Aorta (tissue), 5 donors: ENCODE measurements around the gene UTY. TPM values are rescaled to one million over a fixed set of nuclear protein-coding genes. Genes with fewer than 3 reads are reported as not detected.
"Not testable (repeated sequence)": the region's sequence is repeated elsewhere in the genome, so short reads cannot be mapped to it uniquely, and the experiment has no call there.

Source experiments
- ATAC-seq: fragments of 200-7000 bp; cut with Tn5 transposase; one replicate; pipeline ENCODE4 v1.9.1; 2022; ENCODE audit warnings: moderate library complexity; ENCODE audit not compliant: low FRiP score
- DNase-seq, 2 donors: peaks; one replicate each; pipeline ENCODE4 v3.0.0-alpha.2; 2020
- H3K27ac ChIP-seq, 2 donors: one replicate each; pipeline ENCODE4 v1.5.1; 2013; ENCODE audit warnings: low read length in 2 of 2, mild to moderate bottlenecking in 2 of 2, moderate library complexity in 2 of 2, control low read depth in 1 of 2, inconsistent platforms in 1 of 2, low read depth in 1 of 2
- H3K27me3 ChIP-seq, 2 donors: one replicate each; pipeline ENCODE4 v1.6.1; 2013; ENCODE audit warnings: control low read depth in 1 of 2, low read length in 1 of 2, mild to moderate bottlenecking in 1 of 2, moderate library complexity in 1 of 2; ENCODE audit not compliant: insufficient read depth in 2 of 2, control insufficient read depth in 1 of 2
- H3K36me3 ChIP-seq, 2 donors: one replicate each; pipeline ENCODE4 v1.6.1; 2013; ENCODE audit warnings: control low read depth in 1 of 2, low read length in 1 of 2, mild to moderate bottlenecking in 1 of 2; ENCODE audit not compliant: insufficient read depth in 2 of 2, control insufficient read depth in 1 of 2
- H3K4me1 ChIP-seq, 2 donors: one replicate each; pipeline ENCODE4 v1.6.1; 2013; ENCODE audit warnings: low read length in 2 of 2, control low read depth in 1 of 2, mild to moderate bottlenecking in 1 of 2, moderate library complexity in 1 of 2; ENCODE audit not compliant: insufficient read depth in 2 of 2, control insufficient read depth in 1 of 2
- H3K4me3 ChIP-seq, 2 donors: one replicate each; pipeline ENCODE4 v1.5.1; 2013; ENCODE audit warnings: low read length in 2 of 2, control low read depth in 1 of 2, mild to moderate bottlenecking in 1 of 2
- H3K9me3 ChIP-seq: one replicate; pipeline ENCODE4 v1.6.1; 2013; ENCODE audit warnings: mild to moderate bottlenecking, low read length; ENCODE audit not compliant: control insufficient read depth
- whole genome bisulfite sequencing, 2 donors: extraction: QIAGEN DNeasy Blood & Tissue Kit; methylation state at CpG; one replicate each; pipeline ENCODE4 v1.1.7; 2013; 5-methylcytosine and 5-hydroxymethylcytosine counted together
- intact Hi-C, 2 donors: fragments of 100-400 bp; cut with DNase I; formaldehyde crosslinking; loops; one replicate each; pipeline versions ENCODE4 v1.14.2 to v1.15.0; 2022
- polyA plus RNA-seq, 2 donors: library from polyadenylated mRNA; stranded (reverse); fragments of 200-250 nt; gene quantifications; one replicate each; pipeline ENCODE4 v1.2.3, GENCODE V29; 2013
- total RNA-seq, 2 donors: library from RNA; stranded (reverse); fragmentation: NEBNext Ultra II Directional; extraction: Animal tissue kit (Norgen Biotek cat#: 25700); gene quantifications; one replicate each; pipeline ENCODE4 v1.2.1, GENCODE V29; 2021
- donor health status: healthy with polysubstance abuse.
- donor health status: Bipolar disorder and iron deficiency.
- donor health status: DM: no; HTN: no; CAD: no.
- donor health status: DM: no; HTN: no; CAD: no.
- donor health status: DM: yes; HTN: yes; CAD: no.

The UTY gene
- total and polyA plus RNA-seq, 4 donors, result 2.1 TPM; not detected in 3

- no peak for DNase-seq
- ATAC-seq, result no peak
- no peak overlapping the region for H3K4me3 ChIP-seq
- WGBS, 2 donors, result 86% methylated on average over 3 of the region's 3 CpGs; no CpG with 5 or more reads in 1 of the 2 donors
- H3K36me3 ChIP-seq, result peaks cover 0 to 3% of the 10 kb centered on the region in 2 donors
- H3K27me3 ChIP-seq, result no peaks in the 10 kb centered on the region
- intact Hi-C loops, result no loop called here
- no peak overlapping the region for H3K27ac ChIP-seq
- no peaks in the 10 kb centered on the region for H3K4me1 ChIP-seq
- no peaks in the 10 kb centered on the region for H3K9me3 ChIP-seq
These were observed 180.4 kb downstream of the UTY start for GRCh38 chrY:13299411-13299810.

- no peak for ATAC-seq
- intact Hi-C loops, result no loop called here
- Histone ChIP-seq H3K4me1 (no peaks in the 10 kb centered on the region), H3K9me3 (no peaks in the 10 kb centered on the region), H3K27me3 (no peaks in the 10 kb centered on the region), H3K27ac (no peak overlapping the region), H3K36me3 (no peaks in the 10 kb centered on the region), H3K4me3 (no peak overlapping the region)
- WGBS, 2 donors, result 96% methylated on average over 4 of the region's 4 CpGs; no CpG with 5 or more reads in 1 of the 2 donors
- no peak for DNase-seq
These were observed 183.5 kb downstream of the UTY start for GRCh38 chrY:13296176-13296890.

GRCh38 chrY:13295026-13295425 lies 184.8 kb downstream of the UTY start:
- no peak for ATAC-seq
- Histone ChIP-seq H3K4me3 (no peak overlapping the region), H3K4me1 (no peaks in the 10 kb centered on the region), H3K27me3 (no peaks in the 10 kb centered on the region), H3K36me3 (no peaks in the 10 kb centered on the region), H3K27ac (no peak overlapping the region), H3K9me3 (no peaks in the 10 kb centered on the region)
- no peak for DNase-seq
- WGBS, 2 donors, result 81% methylated on average over 2 of the region's 2 CpGs; no CpG with 5 or more reads in 1 of the 2 donors
- intact Hi-C loops, result no loop called here

- H3K27me3 ChIP-seq, result no peaks in the 10 kb centered on the region
- no peak for ATAC-seq
- no peak overlapping the region for H3K4me3 ChIP-seq
- no peaks in the 10 kb centered on the region for H3K36me3 ChIP-seq
- 100% methylated on average over 1 of the region's 1 CpG; no CpG with 5 or more reads in 1 of the 2 donors for WGBS, 2 donors
- no peak for DNase-seq
- no peaks in the 10 kb centered on the region for H3K4me1 ChIP-seq
- intact Hi-C loops, result no loop called here
- no peaks in the 10 kb centered on the region for H3K9me3 ChIP-seq
- no peak overlapping the region for H3K27ac ChIP-seq
These were observed 188.6 kb downstream of the UTY start for GRCh38 chrY:13291199-13291598.

- H3K4me3 ChIP-seq, DNase-seq, intact Hi-C loops, H3K4me1 ChIP-seq, H3K9me3 ChIP-seq, H3K27me3 ChIP-seq, ATAC-seq, H3K36me3 ChIP-seq: not testable (repeated sequence)
- 35% methylated on average over 15 of the region's 15 CpGs; no CpG with 5 or more reads in 1 of the 2 donors for WGBS, 2 donors
- H3K27ac ChIP-seq, result peak overlapping the region in 1 of 2 donors; percentile 75
These were observed 197.4 kb downstream of the UTY start for GRCh38 chrY:13282151-13283054.

GRCh38 chrY:13279561-13279960 lies 200.3 kb downstream of the UTY start:
- no peaks in the 10 kb centered on the region for H3K36me3 ChIP-seq
- no peak overlapping the region for H3K27ac ChIP-seq
- H3K4me1 ChIP-seq, result peaks cover 0 to 3% of the 10 kb centered on the region in 2 donors
- DNase-seq (no peak), ATAC-seq (no peak)
- 93% methylated on average over 2 of the region's 2 CpGs; no CpG with 5 or more reads in 1 of the 2 donors for WGBS, 2 donors
- no peak overlapping the region for H3K4me3 ChIP-seq
- intact Hi-C loops, result no loop called here
- no peaks in the 10 kb centered on the region for H3K9me3 ChIP-seq
- H3K27me3 ChIP-seq, result no peaks in the 10 kb centered on the region

GRCh38 chrY:13271706-13272105 lies 208.1 kb downstream of the UTY start:
- ATAC-seq, result no peak

GRCh38 chrY:13253941-13254440 lies 225.8 kb downstream of the UTY start:
- H3K4me1 ChIP-seq, H3K4me3 ChIP-seq, intact Hi-C loops, ATAC-seq, H3K9me3 ChIP-seq, DNase-seq, H3K27ac ChIP-seq, H3K27me3 ChIP-seq, H3K36me3 ChIP-seq: not testable (repeated sequence)
- 23% methylated on average over 4 of the region's 4 CpGs; no CpG with 5 or more reads in 1 of the 2 donors for WGBS, 2 donors

More at GRCh38 chrY:13271706-13272105, 208.1 kb downstream of the UTY start:
- H3K4me3 ChIP-seq, result no peak overlapping the region
- no peak for DNase-seq
- H3K27me3 ChIP-seq, result no peaks in the 10 kb centered on the region
- H3K4me1 ChIP-seq, result no peaks in the 10 kb centered on the region
- intact Hi-C loops, result no loop called here
- no peaks in the 10 kb centered on the region for H3K9me3 ChIP-seq
- no peak overlapping the region for H3K27ac ChIP-seq
- no peaks in the 10 kb centered on the region for H3K36me3 ChIP-seq
